CD4-positive, alpha-beta T cell treated with Interleukin-4 for 1 hour (primary cell): ENCODE results near the gene RPAP3.

Experiments
- DNase-seq, 2 donors: peaks; one replicate each; pipeline ENCODE4 v3.0.0-alpha.2; 2020 to 2022

RPAP3 gene

DNA sequence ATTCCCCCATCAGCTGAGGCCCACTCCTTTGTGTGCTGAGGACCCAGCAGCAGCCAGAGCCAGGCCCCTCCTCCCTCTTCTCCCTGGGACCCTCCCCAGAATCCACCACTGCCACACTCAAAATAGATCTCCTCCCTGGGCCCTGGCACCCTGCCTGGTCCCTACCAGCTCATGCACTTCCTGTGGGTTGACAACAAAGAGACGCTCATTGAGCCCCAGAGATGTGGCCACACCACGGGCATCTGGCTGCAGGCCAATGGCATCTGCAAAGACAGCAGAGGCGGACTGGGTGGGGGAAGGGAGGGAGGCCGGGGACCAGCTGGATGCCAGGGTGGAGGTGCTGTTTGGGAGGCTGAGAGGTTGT, 35.5 kb upstream of the RPAP3 start:
- DNase-seq: peak; percentile 74 to 81

DNA sequence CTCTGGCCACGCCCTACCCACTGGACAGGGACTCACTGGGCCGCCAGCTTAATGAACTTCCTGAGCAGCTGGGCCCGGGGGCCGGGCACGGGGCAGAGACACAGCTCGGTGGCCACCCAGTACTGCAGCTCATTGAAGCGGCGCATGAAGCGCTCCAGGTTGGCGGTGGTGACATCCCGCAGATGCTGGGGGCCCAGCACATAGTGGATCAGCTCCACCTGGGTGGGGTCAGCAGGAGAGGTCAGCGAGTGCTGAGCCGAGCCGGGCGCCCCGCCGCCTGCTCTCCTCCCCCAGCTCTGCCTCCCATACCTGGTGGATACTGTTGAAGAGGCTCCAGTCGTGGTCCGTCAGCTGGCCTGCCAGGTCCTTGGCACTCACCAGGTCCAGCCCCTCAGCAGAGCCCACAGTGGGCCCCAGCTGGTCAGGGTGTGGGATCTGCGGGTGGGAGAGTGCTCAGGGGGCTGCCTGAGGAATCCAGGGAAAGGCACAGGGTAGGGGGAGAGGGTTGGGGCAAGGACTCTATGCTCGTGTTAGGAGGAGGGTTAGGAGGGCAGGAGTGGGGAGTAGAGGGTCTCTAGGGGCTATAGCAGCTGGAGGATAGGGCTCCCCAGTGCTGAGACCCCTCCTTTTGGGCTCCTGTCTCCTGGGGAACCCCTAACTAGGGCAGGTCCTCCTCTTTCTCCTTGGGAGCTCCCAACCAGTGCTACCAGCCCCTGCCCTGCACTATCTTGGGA, 34.9 kb upstream of the RPAP3 start:
- no peak for DNase-seq

GRCh38 chr12:47739979-47740378, 34.1 kb upstream of the RPAP3 start:
- DNase-seq: no peak

DNA sequence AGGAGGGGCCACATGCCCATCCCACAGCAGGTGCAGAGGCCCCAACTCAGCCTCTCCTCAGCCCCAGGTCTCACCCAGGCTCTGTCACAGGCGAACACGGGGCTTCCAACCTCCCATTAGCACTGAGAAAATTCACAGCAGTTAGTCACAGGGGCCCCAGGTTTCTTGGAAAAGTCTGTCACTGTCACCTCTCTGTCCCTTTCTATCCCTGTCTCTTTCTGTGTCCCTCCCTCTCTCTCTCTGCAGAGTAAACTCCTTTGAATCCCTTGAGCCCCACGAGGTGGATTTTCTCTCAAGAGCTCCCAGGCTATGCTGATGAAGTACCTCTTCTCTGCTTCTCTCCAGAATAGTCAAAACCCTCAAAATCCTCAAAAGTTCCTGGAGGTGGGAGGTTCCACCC, 33.5 kb upstream of the RPAP3 start:
- no peak for DNase-seq

DNA sequence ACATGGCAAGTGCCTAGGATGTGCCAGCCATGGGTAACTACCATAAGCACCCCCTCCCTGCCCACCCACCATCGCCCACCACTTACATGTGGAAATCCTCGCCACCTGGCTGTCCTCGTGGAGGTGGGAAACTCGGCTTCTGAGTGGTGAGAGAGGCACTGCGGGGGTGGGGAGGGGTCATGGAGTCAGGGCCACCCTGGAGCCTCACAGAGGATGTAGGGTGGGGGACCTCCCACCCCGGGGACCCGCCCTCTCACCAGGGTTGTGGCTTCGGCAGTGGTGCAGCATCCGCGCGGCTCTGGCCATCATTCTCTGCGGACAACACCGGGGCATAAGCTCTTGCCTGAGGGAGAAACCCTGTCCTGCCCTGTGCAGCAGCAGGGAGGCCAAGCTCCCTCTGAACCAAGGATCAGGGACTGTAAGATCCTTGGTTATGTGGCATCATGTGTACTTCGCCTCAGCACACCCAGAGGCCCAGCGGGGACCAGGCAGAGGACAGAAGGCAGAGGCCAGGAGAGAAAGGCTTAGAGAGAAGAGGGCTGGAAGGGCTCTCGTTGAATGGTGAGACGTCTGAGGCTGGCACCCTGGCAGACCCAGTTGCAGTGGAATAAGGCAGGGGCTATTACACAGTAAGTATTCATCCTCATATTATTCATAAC, 32.2 kb upstream of the RPAP3 start:
- no peak for DNase-seq

DNA sequence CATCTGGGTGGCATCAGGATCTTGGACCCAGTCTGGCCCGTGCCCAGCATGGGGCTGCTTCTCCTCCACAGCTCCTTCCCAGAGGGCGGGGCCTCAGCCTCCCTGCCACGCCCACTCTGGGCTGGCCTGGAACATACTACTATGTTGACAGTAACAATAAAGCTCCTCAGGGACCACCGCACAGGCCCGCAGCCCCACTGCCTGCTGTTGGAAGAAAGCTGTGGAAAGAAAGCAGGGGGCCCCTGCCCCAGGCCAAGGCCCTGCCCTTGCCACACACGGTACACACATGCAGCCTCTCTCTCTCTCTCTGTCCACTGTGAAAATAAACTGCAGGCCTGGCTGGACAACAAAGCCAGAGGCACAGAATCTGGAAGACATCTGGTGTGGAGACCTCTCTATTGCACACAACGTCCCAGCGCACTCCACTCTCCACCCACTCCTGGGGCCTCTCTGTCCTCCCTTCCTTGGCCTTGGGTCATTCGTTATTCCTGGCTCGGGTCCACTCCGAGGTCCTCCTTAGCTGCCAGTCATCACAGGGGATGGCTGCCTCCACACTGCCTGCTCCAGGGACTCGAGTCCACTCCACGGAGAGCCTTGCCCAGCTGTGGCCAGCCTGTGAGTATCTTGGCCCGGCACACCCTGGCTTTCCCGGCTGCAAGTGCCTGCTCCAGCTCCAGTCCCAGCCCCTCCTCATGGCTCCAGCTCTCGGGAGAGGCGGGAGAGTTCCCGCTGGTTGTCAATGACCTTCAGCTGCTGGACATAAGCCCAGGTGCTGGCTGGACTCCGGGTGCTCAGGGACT, 31.2 kb upstream of the RPAP3 start:
- no peak for DNase-seq

DNA sequence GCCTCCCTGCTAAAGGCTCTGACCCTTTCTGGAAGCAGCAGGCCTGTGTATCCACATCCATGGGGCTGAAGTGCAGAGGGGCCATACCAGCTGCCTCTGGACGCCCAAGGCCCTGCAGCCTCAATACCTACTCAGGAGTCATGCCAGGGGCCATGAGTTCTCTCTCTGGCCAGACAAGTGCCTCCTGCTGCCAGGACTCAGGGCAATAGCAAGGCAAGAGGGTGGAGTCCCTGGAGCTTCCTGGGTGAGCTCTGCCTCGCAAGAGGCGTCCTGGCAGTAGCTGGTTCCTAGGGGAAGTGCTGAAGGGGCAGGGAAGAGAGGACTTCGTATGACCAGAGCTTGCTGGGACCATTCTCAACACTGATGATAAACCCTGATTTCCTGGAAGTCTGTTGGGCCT, 30.4 kb upstream of the RPAP3 start:
- DNase-seq: no peak

DNA sequence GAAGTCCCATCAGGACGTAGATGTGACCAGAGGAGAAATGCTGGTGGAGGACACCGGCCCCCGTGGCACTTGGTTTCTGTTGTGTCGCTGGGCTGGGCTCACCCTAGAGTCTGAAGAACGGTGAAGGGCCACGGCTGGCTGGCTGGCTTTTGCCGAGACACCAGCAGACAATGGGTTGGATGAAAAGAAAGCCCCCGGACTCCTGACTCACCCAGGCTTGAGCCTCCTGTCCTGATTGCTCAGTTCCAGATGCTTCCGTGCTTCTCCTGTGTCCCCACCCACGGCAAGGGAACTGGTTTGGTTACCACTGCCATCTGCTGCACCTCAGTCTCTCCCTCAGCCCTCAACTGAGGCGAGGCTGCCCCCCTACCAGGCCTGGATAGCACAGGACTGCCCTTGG, 29.8 kb upstream of the RPAP3 start:
- no peak for DNase-seq

DNA sequence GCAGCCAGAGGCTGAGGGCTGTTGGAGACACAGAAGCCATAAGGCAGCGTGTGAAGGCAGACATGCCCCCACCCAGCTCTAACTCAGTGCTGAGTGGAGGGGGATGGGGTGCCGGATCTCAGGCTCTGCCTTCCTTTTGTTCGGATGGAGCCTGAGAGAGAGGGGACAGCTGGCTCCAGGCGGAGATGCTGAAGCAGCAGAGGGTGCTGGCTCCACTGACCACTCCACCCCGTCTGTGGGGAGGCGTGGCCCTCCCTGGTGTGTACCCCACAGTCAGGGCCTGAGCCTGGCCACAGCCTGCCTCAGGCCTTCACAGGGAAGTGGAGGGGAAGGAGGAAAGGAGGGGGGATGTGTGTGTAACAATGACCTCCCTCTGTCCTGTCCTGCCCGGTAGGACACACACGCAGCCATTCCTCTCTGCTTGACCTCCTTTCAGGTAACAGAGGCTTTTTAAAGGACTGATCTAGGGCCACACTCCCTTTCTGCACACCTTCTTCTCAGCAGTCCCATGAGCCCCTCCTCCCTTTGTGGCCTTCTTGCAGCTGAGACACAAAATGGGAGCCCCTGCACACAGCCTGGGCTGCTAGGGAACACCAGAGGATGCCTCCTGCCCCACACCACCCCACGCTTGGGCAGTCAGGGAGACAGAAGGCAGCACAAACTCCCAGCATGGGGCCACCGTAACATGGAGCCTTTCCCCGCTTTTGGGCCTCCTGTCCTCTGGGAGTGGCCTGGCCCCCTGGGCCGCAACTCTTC, 29.1 kb upstream of the RPAP3 start:
- DNase-seq: no peak

- no peak for DNase-seq
Measured at GRCh38 chr12:47733142-47733541, 27.3 kb upstream of the RPAP3 start.

GRCh38 chr12:47732504-47732903, 26.7 kb upstream of the RPAP3 start:
- DNase-seq: no peak

DNA sequence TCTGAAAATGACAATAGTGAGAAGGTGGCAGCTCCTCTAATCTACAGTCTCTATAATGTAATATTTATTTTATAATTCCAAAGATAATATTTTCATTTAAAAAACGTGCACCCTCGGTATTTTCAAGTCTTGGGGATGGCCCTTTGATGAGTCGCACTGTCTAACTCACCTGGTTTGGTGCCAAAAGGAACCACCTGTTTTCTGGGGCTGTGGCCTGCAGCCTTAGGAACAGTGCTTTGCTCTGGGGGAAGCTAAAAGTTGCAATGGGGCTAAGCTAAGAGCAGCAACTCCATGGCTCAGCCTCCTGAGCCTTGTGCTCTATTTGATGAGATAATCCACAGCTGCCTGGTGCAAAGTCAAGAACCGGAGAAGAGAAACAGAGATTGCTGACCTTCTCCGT, 25.9 kb upstream of the RPAP3 start:
- DNase-seq: no peak

GRCh38 chr12:47730341-47730744, 24.5 kb upstream of the RPAP3 start:
- DNase-seq: no peak

GRCh38 chr12:47729233-47729632, 23.4 kb upstream of the RPAP3 start:
- no peak for DNase-seq

GRCh38 chr12:47725893-47726292, 20.1 kb upstream of the RPAP3 start:
- no peak for DNase-seq

DNA sequence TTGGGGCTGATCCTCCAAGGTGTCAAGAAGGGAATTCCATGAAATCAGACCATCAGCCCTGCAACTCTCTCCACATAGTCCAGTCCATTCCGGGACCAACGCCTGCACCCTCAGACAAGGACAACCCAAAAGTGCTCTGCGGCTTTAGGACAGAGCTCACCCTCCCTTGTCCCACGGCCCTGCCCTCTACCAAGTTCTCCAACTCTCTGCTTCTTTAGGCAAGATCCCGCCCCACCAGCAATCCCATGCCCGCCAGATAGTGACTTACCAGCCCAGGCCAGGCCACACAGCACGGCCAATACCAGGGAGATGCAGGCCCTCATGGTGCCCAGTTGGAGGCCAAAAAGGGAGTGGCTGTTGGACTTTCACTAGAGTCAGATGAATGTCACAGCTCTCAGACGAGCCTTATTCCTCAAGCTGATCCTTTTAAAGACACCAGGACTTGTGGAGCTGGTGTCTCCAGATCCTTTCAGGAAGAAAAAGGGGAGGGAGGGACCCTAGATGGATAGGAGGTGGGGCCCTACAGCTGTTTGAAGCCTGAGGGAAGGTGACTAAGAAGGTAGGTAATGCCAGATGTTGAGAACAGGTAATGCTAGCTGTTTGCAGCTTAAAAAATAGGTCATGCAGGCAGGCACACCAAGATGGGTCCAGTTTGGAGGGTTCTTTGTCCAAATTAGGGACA, 19.4 kb upstream of the RPAP3 start, which contains the start of gene ENDOU:
TSS of gene ENDOU (minus strand) at position 400 of the 682 bp plus-strand sequence. CDS start at position 323, 77 bp downstream.
- DNase-seq: no peak

DNA sequence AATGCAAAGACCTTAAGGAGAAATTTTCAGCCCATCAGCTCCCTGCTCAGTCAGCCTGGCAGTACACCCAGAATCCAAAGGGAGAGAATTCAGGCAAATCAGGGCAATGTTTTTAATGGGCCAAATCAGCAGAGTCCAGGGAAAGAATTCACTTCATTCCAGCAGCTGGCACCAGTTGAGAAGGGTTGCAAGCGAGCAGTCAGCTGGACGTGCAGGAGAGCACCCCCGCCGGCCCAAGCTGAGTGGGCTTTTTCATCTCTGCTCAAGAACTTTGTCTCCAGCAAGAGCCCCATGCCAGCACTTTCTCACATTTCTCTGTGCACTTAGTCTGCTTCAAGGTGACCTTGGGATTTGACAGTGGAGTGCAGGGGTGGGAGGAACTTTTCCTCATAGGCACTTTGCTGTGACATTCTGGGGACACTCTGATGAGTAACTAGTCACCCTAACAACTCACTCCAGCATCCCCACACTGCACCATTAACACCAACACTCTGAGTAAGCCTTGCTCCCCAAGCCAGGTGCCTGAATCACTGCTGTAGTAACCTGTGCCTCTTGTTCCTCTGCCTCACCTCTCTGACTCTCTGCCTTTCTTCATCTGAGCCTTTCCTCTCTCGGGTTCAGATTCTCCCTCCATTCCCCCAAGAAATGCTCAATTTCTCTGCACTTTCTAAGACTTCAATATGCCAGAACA, 17.3 kb upstream of the RPAP3 start:
- no peak for DNase-seq

DNA sequence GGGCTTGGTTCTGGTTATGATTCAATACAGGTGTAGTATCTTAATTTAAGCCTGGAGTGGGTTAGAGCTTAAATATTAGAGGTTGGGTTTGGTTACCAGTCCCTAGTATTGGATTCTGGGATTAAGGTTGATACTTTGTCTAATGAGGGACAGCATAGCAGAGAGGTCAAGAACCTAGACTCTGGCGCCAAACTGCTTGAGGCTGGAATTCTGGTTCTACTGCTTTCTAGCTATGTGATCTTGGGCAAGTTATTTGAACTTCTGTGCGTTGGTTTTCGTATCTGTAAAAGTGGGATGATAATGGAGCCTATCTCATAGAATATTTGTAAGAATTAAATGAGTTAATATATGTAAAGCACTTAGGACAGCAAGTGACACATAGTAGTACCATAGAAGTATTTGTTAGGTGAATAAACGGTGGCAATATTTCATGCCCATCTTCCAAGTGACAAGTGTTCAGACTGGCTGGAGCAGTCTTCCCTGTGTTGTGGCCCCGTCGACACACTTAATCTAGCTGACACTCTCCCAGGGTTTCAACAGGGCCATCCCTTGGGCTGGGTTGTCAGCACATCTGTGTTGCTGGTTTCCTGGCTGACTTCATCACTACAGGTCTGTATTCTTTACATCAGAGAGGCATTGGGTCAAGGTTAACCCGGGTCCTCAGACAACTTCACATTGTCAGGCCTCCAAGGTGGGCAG, 16.5 kb upstream of the RPAP3 start:
- DNase-seq: no peak

DNA sequence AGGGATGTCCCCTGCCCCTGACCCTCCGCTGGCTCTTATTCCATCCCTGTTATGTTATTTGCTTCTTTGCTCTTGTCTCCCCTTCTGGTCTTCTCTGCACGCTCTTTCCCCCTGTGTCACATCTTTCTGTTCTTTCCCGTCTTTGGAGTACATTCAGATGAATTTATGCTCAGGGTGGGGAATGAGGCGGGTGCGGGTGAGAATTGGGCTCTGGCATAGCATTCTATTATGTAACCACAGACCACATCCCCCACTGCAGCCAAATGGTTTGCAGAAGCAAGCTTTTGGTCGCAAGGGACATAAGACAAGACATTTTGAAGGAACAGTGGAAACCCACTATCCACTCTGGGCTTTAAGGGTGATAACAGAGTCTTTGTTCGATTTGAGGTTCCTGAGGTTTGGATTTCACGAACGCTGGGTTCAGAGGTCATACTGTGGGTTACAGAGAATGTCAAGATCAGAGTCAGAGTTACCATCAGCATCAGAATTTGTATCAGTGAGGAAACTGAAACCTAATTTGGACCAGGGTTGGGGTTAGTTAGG, 15.7 kb upstream of the RPAP3 start:
- peak in 1 of 2 donors; percentile 37 for DNase-seq

GRCh38 chr12:47718531-47718930, 12.7 kb upstream of the RPAP3 start:
- DNase-seq: no peak
